IMR-90 (cell line): ENCODE results near the gene APPBP2. TPM values are rescaled to one million over a fixed set of nuclear protein-coding genes. Genes with fewer than 3 reads are reported as not detected.

Source experiments
- ATAC-seq: fragments of 200-7000 bp; cut with Tn5 transposase; 2 replicates; pipeline ENCODE4 v1.9.1; 2020; ENCODE audit warnings: low read depth, mild to moderate bottlenecking, moderate library complexity
- BruUV-seq: library from RNA; stranded (reverse); fragments of 400-500 nt; replicated peaks from 2 replicates; lab custom pipeline; 2021; lab: Mats Ljungman, UMichigan
- CTCF ChIA-PET: fragments of 300-600 bp; formaldehyde crosslinking; extraction: SDS; loops from one replicate; lab custom pipeline; 2021; ENCODE audit warnings: antibody characterized with exemption; lab: Yijun Ruan, JAX
- POLR2A ChIA-PET: fragments of 300-600 bp; sonication (Branson Sonifier 250); formaldehyde crosslinking; loops from one replicate; lab custom pipeline; 2022; ENCODE audit warnings: antibody characterized with exemption; ENCODE audit not compliant: unreplicated experiment; lab: Charles Lee
- DNase-seq: peaks from one replicate; pipeline ENCODE4 v3.0.0; 2013
- H2AFZ ChIP-seq: replicated peaks from 2 replicates; pipeline ENCODE3; 2013; ENCODE audit warnings: low read length, mild to moderate bottlenecking; ENCODE audit not compliant: poor library complexity
- H2AK5ac ChIP-seq: 2 replicates; pipeline ENCODE4 v1.6.1; 2013; ENCODE audit warnings: low read depth, low read length, inconsistent platforms
- H2AK9ac ChIP-seq: replicated peaks from 2 replicates; pipeline ENCODE3; 2013; ENCODE audit warnings: mild to moderate bottlenecking, low read depth, low read length, moderate library complexity; ENCODE audit not compliant: poor library complexity
- H2BK120ac ChIP-seq: 2 replicates; pipeline ENCODE4 v1.6.1; 2013; ENCODE audit warnings: low read depth, low read length, inconsistent platforms
- H2BK15ac ChIP-seq: 3 replicates; pipeline ENCODE4 v1.6.1; 2013; ENCODE audit warnings: low read depth, low read length, inconsistent platforms
- H2BK20ac ChIP-seq: 2 replicates; pipeline ENCODE4 v1.6.1; 2013; ENCODE audit warnings: low read depth, mild to moderate bottlenecking, inconsistent platforms, low read length, moderate library complexity
- H2BK5ac ChIP-seq: 2 replicates; pipeline ENCODE4 v1.6.1; 2013; ENCODE audit warnings: mild to moderate bottlenecking, low read depth, low read length, inconsistent platforms; ENCODE audit not compliant: poor library complexity, severe bottlenecking
- H3K14ac ChIP-seq: replicated peaks from 2 replicates; pipeline ENCODE4 v1.6.1; 2013; ENCODE audit warnings: low read depth, low read length, inconsistent platforms
- H3K18ac ChIP-seq: 2 replicates; pipeline ENCODE4 v1.6.1; 2013; ENCODE audit warnings: low read depth, low read length, control low read depth
- H3K23ac ChIP-seq: 2 replicates; pipeline ENCODE4 v1.6.1; 2013; ENCODE audit warnings: low read depth, low read length, inconsistent platforms
- H3K27ac ChIP-seq: 2 replicates; pipeline ENCODE4 v1.5.1; 2013; ENCODE audit warnings: mild to moderate bottlenecking, control low read depth, low read length; ENCODE audit not compliant: insufficient read depth
- H3K27me3 ChIP-seq: 2 replicates; pipeline ENCODE4 v1.6.1; 2013; ENCODE audit warnings: low read length; ENCODE audit not compliant: control insufficient read depth, insufficient read depth
- H3K36me3 ChIP-seq: 2 replicates; pipeline ENCODE4 v1.6.1; 2013; ENCODE audit warnings: low read length, mixed read lengths; ENCODE audit not compliant: control insufficient read depth, insufficient read depth
- H3K4ac ChIP-seq: 2 replicates; pipeline ENCODE4 v1.6.1; 2013; ENCODE audit warnings: low read depth, low read length, inconsistent platforms
- H3K4me1 ChIP-seq: 2 replicates; pipeline ENCODE4 v1.6.1; 2013; ENCODE audit warnings: low read length, mixed read lengths; ENCODE audit not compliant: control insufficient read depth, insufficient read depth
- H3K4me2 ChIP-seq: 2 replicates; pipeline ENCODE4 v1.6.1; 2013; ENCODE audit warnings: low read depth, mild to moderate bottlenecking, control low read depth, low read length, moderate library complexity
- H3K4me3 ChIP-seq: 2 replicates; pipeline ENCODE4 v1.5.1; 2013; ENCODE audit warnings: low read depth, mild to moderate bottlenecking, control low read depth, low read length, moderate library complexity; ENCODE audit not compliant: insufficient read depth
- H3K56ac ChIP-seq: 2 replicates; pipeline ENCODE4 v1.6.1; 2013; ENCODE audit warnings: low read length, inconsistent platforms; ENCODE audit not compliant: insufficient read depth; ENCODE audit errors: extremely low read depth
- H3K79me1 ChIP-seq, 2 experiments: 2 replicates each; pipeline ENCODE4 v1.6.1; 2013; ENCODE audit warnings: low read length in 2 of 2, inconsistent platforms in 1 of 2, low read depth in 1 of 2
- H3K9ac ChIP-seq: 2 replicates; pipeline ENCODE4 v1.6.1; 2013; ENCODE audit warnings: low read depth, low read length, control low read depth
- H3K9me1 ChIP-seq: 2 replicates; pipeline ENCODE4 v1.6.1; 2013; ENCODE audit warnings: low read length, inconsistent platforms; ENCODE audit not compliant: insufficient read depth
- H3K9me3 ChIP-seq: 2 replicates; pipeline ENCODE4 v1.6.1; 2013; ENCODE audit warnings: low read length; ENCODE audit not compliant: control insufficient read depth, insufficient read depth
- H4K20me1 ChIP-seq: 2 replicates; pipeline ENCODE4 v1.6.1; 2013; ENCODE audit warnings: low read length, inconsistent platforms; ENCODE audit not compliant: insufficient read depth
- H4K5ac ChIP-seq: 2 replicates; pipeline ENCODE4 v1.6.1; 2013; ENCODE audit warnings: mild to moderate bottlenecking, low read depth, low read length, control low read depth
- H4K8ac ChIP-seq, 2 experiments: 2 replicates each; pipeline ENCODE4 v1.6.1; 2013; ENCODE audit warnings: low read depth in 2 of 2, low read length in 2 of 2, control low read depth in 1 of 2, inconsistent platforms in 1 of 2
- H4K91ac ChIP-seq: 2 replicates; pipeline ENCODE4 v1.6.1; 2013; ENCODE audit warnings: low read depth, low read length, inconsistent platforms; ENCODE audit not compliant: insufficient read depth
- BHLHE40 ChIP-seq: fragments of 150-350 bp; IDR thresholded peaks from 2 replicates; pipeline ENCODE4 v1.6.1; 2016; ENCODE audit warnings: mild to moderate bottlenecking, low read depth, low read length
- CEBPB ChIP-seq: IDR thresholded peaks from 2 replicates; pipeline ENCODE4 v1.6.1; 2012; ENCODE audit warnings: low read depth, low read length, improper control_type of control experiment
- CHD1 ChIP-seq: IDR thresholded peaks from 2 replicates; pipeline ENCODE4 v1.6.1; 2012; ENCODE audit warnings: low read depth, low read length, improper control_type of control experiment
- CTCF ChIP-seq: conservative IDR thresholded peaks from 2 replicates; pipeline ENCODE4 v1.5.1; 2012; ENCODE audit warnings: mild to moderate bottlenecking, low read depth, low read length, improper control_type of control experiment
- ELK1 ChIP-seq: fragments of 150-350 bp; IDR thresholded peaks from 2 replicates; pipeline ENCODE4 v1.6.1; 2016; ENCODE audit warnings: low read depth, mild to moderate bottlenecking, low read length, moderate library complexity, borderline replicate concordance
- FOS ChIP-seq: fragments of 150-350 bp; IDR thresholded peaks from 2 replicates; pipeline ENCODE4 v1.6.1; 2016; ENCODE audit warnings: low read depth, low read length
- MAZ ChIP-seq: IDR thresholded peaks from 2 replicates; pipeline ENCODE4 v1.6.1; 2012; ENCODE audit warnings: low read depth, mild to moderate bottlenecking, low read length, improper control_type of control experiment, moderate library complexity, borderline replicate concordance
- MXI1 ChIP-seq: IDR thresholded peaks from 2 replicates; pipeline ENCODE4 v1.6.1; 2012; ENCODE audit warnings: low read depth, mild to moderate bottlenecking, low read length, moderate library complexity, borderline replicate concordance
- NFE2L2 ChIP-seq: fragments of 150-350 bp; IDR thresholded peaks from 2 replicates; pipeline ENCODE4 v1.6.1; 2016; ENCODE audit warnings: low read depth, mild to moderate bottlenecking, low read length
- POLR2A ChIP-seq: IDR thresholded peaks from 2 replicates; pipeline ENCODE4 v1.6.1; 2012; ENCODE audit warnings: mild to moderate bottlenecking, low read depth, low read length
- RAD21 ChIP-seq: IDR thresholded peaks from 2 replicates; pipeline ENCODE4 v1.6.1; 2012; ENCODE audit warnings: low read length, improper control_type of control experiment
- RCOR1 ChIP-seq: IDR thresholded peaks from 2 replicates; pipeline ENCODE4 v1.6.1; 2012; ENCODE audit warnings: mild to moderate bottlenecking, low read length, improper control_type of control experiment; ENCODE audit not compliant: insufficient replicate concordance
- RFX5 ChIP-seq: IDR thresholded peaks from 2 replicates; pipeline ENCODE4 v1.8.0; 2012; ENCODE audit warnings: low read depth, mild to moderate bottlenecking, low read length, moderate library complexity
- SMC3 ChIP-seq: fragments of 150-350 bp; IDR thresholded peaks from 2 replicates; pipeline ENCODE4 v1.6.1; 2016; ENCODE audit warnings: low read depth, mild to moderate bottlenecking, antibody characterized with exemption, low read length, moderate library complexity
- USF2 ChIP-seq: fragments of 150-350 bp; IDR thresholded peaks from 2 replicates; pipeline ENCODE4 v1.6.1; 2017; ENCODE audit warnings: mild to moderate bottlenecking, antibody characterized with exemption, low read length, low read depth
- WGBS, 2 experiments: methylation state at CpG; one replicate each; pipeline versions ENCODE4 v1.1.5 to v1.1.7; 2013; ENCODE audit warnings: missing lambda C conversion rate in 2 of 2; ENCODE audit not compliant: insufficient read length in 1 of 2; ENCODE audit errors: extremely low coverage in 2 of 2; 5-methylcytosine and 5-hydroxymethylcytosine counted together
- dilution Hi-C: fragments of 300-500 bp; cut with HindIII; formaldehyde crosslinking; loops from one replicate; pipeline ENCODE4 v1.14.3; 2018; ENCODE audit warnings: low sequenced_read_pairs; ENCODE audit not compliant: unreplicated experiment
- in situ Hi-C: fragments of 300-500 bp; cut with MboI; formaldehyde crosslinking; loops from 3 replicates; pipeline ENCODE4 v1.14.3; 2019; ENCODE audit warnings: low sequenced_read_pairs, inconsistent platforms, mixed read lengths
- intact Hi-C: fragments of 100-400 bp; cut with micrococcal nuclease; formaldehyde crosslinking; loops from 2 replicates; pipeline ENCODE4 v1.10.0; 2022
- polyA plus RNA-seq, 3 experiments: library from polyadenylated mRNA; depleted of rRNA; stranded (reverse); fragments of >200 nt; gene quantifications; 2 replicates each; pipeline ENCODE4 v1.2.3, GENCODE V29; 2012; ENCODE audit warnings: low replicate concordance in 1 of 3
- total RNA-seq: library from RNA; depleted of rRNA; stranded (reverse); fragments of >200 nt; gene quantifications from 2 replicates; pipeline ENCODE4 v1.2.3, GENCODE V29; 2012

APPBP2 gene
- total and polyA plus RNA-seq, 2 of the 4 experiments (the other 2 are of a cell fraction) = 12.3 to 93.9 TPM

- 81% methylated on average over 3 of the region's 18 CpGs; no CpG with 5 or more reads in 1 of the 2 experiments for WGBS, 2 experiments
- H3K56ac ChIP-seq = no peak within 1 kb of the TSS; the same call in 1 of the 2 replicates
- H3K4me2 ChIP-seq = peak within 1 kb of the TSS; percentile 87
- no peaks in the 10 kb centered on the region for H3K9me1 ChIP-seq
- in situ Hi-C loops (loop anchor here (25.0 kb wide), 1 partner anchor 285 kb away; the partner anchor contains the start of gene CA4), intact Hi-C loops (no loop called here), dilution Hi-C loops (no loop called here)
- peak within 1 kb of the TSS; percentile 77 for H2BK120ac ChIP-seq
- H3K9ac ChIP-seq = peak within 1 kb of the TSS; percentile 71
- peak within 1 kb of the TSS; percentile 13 for H2AK9ac ChIP-seq
- POLR2A ChIA-PET = no interaction called here
- peak within 1 kb of the TSS; percentile 78 for H4K5ac ChIP-seq
- no peak within 1 kb of the TSS for H2BK5ac ChIP-seq
- H4K8ac ChIP-seq = peak within 1 kb of the TSS; percentile 37 to 72; a peak in 3 of 4 replicates
- H4K91ac ChIP-seq = peak within 1 kb of the TSS; percentile 53; the same call in 1 of the 2 replicates
- BruUV-seq = no TSS peak
- H3K23ac ChIP-seq = peak within 1 kb of the TSS; percentile 32; the same call in 1 of the 2 replicates
- H3K27ac ChIP-seq = no peak within 1 kb of the TSS; the same call in 1 of the 2 replicates
- no peak within 1 kb of the TSS for H2AK5ac ChIP-seq
- DNase-seq (no peak), ATAC-seq (no peak)
- CTCF ChIA-PET = no interaction called here
- no peaks in the 10 kb centered on the region for H3K79me1 ChIP-seq
- TF ChIP-seq RCOR1 (no peak), CHD1 (no peak), SMC3 (no peak), RFX5 (no peak), CEBPB (no peak), RAD21 (no peak), CTCF (no peak), NFE2L2 (no peak), MXI1 (no peak), BHLHE40 (no peak), ELK1 (no peak), MAZ (no peak), USF2 (no peak), FOS (no peak), POLR2A (no peak)
- peak within 1 kb of the TSS; percentile 94 for H2AFZ ChIP-seq
- H3K9me3 ChIP-seq = no peaks in the 10 kb centered on the region
- no peaks in the 10 kb centered on the region for H4K20me1 ChIP-seq
- peak within 1 kb of the TSS; percentile 48; the same call in 1 of the 2 replicates for H2BK20ac ChIP-seq
- H2BK15ac ChIP-seq = 0 out of 3 replicates have a peak within 1 kb of the TSS, but pooled peaks have one; percentile 77
- no peak within 1 kb of the TSS for H3K14ac ChIP-seq
- peak within 1 kb of the TSS; percentile 48 for H3K4me3 ChIP-seq
- H3K27me3 ChIP-seq = no peaks in the 10 kb centered on the region; the same call in 1 of the 2 replicates
- peak within 1 kb of the TSS; percentile 71; the same call in 1 of the 2 replicates for H3K18ac ChIP-seq
- H3K4ac ChIP-seq = peak within 1 kb of the TSS; percentile 67; the same call in 1 of the 2 replicates
- no peaks in the 10 kb centered on the region for H3K36me3 ChIP-seq
- no peaks in the 10 kb centered on the region; the same call in 1 of the 2 replicates for H3K4me1 ChIP-seq
Observed at GRCh38 chr17:60422162-60422665, 103.8 kb downstream of the APPBP2 start, which contains the start of gene CHCT1. TSS of gene CHCT1 (plus strand) at chr17:60422489. CDS start at chr17:60422593, 104 bp downstream.
